T-helper 2 cell treated with Interferon-gamma antibody and Interleukin-4, amounts not matched to agents 100 ng/mL and 5 ng/mL, for 36 hours (primary cell): Measurements from ENCODE around the gene NR2F1-AS1. TPM values are rescaled to one million over a fixed set of nuclear protein-coding genes. Genes with fewer than 3 reads are reported as not detected.

Experiments used
- intact Hi-C: fragments of 100-400 bp; cut with micrococcal nuclease; formaldehyde crosslinking; loops from one replicate; pipeline ENCODE4 v1.15.1; 2023
- total RNA-seq: library from RNA; stranded (reverse); gene quantifications from 2 replicates; pipeline ENCODE4 v1.2.3, GENCODE V29; 2022

Gene NR2F1-AS1
- total RNA-seq = not detected in 2 replicates

DNA sequence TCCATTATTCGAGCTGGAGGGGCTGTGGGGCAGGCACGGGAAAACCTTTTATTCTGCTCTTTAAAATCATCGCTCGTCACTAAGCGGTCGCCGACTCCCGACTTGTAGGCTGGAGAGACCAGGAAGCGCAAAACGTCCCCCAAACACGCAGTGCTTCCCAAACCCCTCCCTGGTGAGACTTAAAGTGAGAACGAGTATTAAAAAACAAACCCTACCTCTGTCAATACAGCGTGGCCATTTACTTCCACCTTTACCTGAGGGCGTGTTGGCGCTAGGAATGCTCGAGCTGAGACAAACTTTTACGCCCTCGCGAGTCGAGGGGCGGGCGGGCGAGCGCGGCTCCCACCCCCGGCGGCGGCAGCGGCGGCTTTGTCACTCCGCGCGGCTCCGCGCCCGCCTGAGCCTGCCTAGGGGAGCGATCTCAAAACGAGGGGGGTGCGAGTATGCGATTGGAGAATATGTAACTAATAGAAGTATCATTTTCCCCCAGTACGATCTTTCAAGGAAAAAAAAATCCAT, at the start of gene NR2F1-AS1:
TSS of gene NR2F1-AS1 (minus strand) at position 293 of the 519 bp plus-strand sequence.
- intact Hi-C loops = loop anchor here (1.0 to 2.0 kb wide), 3 partner anchors 26 to 334 kb away; no protein-coding TSS in a partner anchor

DNA sequence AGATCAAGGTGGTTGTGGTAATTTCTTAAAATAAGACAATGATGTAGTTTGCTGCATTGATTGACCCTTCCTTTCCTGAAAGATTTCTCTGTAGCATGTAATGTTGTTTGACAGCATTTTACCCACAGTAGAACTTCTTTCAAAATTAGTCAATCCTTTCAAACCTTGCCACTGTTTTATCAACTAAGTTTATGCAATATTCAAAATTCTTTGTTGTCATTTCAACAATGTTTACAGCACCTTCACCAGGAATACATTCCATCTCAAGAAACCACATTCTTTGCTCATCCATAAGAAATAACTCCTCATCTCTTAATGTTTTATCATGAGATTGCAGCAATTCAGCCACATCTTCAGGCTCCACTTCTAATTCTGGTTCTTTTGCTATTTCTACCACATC, 45.8 kb upstream of the NR2F1-AS1 start:
- intact Hi-C loops = no loop called here

DNA sequence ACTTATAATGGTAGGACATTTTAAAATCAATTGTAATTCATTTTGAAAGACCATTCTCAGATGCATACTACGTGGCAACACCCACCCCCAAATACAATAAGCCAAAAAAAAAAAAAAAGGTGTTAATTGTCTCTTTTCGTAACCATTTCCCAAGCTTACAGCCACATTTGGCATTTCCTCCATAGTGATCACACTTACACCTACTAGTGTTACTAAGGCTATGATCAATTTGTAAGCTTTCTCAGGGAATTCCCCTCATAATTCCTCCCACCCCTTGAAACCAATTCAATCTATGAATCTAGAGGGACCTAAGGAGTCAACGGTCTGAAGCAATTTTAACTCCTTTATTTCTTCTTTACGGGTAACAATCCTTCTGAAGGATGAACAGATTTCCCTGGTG, 42.1 kb upstream of the NR2F1-AS1 start:
- intact Hi-C loops = loop anchor here (5.0 kb wide), 1 partner anchor 489 kb away; a partner anchor contains a TSS

DNA sequence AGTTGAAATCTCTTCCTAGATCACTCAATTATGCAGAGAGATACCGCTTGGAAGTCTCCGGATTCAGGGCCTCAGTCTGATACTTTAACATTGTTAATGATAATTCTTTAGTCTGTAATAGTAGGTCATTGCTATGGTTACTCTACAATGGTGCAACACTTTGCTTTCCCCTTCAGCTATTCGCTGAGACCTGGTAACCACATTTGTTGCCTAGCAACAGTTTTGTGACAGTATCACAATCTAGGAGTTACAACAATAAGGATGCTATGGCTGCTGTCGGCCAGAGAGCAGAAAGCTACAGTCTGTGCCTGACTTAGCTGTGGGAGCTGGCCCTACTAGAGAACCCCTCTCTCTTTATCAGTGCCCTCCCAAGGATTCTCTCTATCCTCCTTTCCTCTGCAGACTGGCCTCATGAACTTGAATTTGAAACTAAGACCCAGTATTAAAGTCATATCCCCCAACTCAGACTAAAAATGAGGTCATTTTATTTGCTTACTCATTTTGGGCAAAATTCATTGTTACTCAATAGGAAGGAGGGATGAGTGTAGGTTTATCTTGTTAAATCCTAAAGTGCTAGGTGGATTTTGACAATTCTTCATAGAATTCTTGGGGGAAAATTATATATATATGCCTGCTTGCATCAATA, 41.3 kb upstream of the NR2F1-AS1 start:
- intact Hi-C loops = loop anchor here (5.0 kb wide), 1 partner anchor 490 kb away; a partner anchor contains a TSS

DNA sequence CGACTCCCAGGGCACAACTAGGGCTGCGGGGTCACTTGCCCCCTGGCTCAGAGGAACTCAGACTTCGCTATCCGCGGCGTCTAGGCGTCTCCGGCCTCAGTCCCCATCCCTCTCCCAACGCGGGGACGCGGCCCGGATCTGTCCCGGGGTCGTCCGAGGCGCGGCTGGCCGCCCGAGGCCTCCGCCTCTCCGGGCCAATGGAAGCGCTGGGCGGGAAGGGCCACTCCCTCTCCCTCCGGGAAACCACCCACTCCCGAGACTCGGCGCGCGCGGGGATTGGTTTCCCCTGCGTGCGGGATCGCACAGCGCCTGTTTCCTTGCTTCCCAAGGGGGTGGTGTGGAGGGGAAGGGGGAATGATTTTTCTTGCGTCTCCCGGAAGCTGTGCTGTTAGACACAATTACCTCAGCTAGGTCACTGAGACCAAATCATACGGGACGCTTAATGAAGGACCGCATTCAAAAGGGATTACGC, 40.3 kb upstream of the NR2F1-AS1 start:
- intact Hi-C loops = loop anchor here (5.0 kb wide), 1 partner anchor 491 kb away; a partner anchor contains a TSS

DNA sequence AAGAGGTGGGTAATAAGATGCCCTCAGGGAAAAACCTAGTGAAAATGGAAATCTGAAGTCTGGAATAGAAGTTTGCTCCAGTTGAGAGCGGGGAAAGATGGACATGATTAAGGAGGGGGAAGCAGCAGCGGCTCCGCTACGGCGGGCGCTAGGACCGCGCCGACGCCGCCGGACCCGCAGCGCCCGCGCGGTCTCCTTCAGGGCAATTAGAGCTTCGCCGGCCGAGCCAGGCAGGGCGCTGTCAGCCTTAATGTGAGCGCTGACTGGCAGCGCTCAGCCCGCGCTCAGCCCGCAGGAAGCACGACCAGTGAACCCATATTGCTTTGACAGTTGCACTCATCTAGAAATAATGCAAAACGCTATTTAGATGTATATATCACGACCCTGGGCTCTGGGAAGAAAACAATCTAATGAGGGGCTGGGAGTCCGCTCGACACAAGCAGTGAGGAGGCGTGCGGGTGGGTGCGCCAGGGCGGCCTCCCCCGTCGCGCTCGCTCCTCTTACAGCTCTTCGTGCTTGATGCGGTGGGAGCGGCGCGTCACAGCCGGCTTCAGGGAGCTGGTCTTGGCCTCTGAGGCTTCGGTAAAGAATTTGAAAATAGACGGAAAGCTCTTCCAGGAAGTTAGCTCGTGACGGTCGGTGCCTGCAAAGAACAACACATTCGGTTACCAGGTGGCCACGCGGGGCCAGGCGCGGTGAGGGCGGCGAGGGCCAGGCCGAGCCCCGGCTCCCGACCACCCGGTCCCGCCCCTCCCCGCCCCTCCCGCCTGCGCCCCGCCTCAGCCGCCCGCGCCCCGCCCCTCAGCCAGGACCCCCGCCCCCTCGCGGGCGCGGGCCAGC, 39.7 kb upstream of the NR2F1-AS1 start:
- intact Hi-C loops = loop anchor here (5.0 kb wide), 1 partner anchor 492 kb away; a partner anchor contains a TSS

DNA sequence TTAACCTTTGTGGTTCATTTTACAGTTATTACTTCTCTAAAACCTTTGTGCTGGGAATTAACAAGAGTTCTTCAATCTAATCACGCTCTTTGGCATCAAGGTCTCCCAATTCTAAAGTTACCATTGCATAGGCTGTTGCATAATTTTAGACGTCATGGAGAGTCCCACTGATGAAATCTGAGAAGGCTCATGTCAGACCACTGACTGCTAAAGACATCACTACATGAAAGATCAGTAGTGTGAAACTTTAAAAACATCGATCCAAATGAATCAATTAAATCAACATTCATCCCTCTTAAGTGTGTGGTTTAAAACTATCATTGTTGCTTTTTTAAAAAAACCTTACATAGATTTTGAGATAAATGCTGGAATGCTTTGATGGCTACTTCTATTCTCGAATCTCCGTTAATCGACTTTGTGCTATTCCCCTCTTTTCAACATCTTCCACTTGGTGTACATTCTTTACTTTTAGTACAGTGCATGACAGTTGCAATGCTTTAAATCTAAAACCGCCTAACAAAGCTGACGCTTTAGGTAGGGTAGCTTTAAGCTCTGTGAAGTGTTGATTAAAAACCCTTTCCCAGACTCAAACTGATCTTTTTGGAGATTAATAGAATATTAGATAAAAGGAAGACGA, 35.6 kb upstream of the NR2F1-AS1 start:
- intact Hi-C loops = no loop called here

DNA sequence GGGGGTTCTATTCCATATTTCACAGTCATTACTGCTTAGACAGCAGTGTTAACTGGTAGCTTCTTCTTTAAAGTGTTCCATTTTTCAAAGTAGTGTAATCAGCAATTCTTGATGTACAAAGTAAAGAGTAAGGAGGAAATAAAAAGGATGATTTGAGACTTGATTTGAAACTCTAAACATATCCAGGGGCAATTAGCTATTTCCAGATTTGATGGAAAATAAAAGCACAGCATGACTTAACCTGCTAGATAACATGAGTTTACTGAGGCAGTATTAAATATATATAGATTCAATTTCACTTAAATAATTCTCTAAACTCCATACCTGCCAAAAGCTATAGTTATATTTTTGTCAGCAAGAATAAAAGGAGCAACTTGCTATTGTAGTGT, 31.8 kb upstream of the NR2F1-AS1 start:
- intact Hi-C loops = no loop called here

DNA sequence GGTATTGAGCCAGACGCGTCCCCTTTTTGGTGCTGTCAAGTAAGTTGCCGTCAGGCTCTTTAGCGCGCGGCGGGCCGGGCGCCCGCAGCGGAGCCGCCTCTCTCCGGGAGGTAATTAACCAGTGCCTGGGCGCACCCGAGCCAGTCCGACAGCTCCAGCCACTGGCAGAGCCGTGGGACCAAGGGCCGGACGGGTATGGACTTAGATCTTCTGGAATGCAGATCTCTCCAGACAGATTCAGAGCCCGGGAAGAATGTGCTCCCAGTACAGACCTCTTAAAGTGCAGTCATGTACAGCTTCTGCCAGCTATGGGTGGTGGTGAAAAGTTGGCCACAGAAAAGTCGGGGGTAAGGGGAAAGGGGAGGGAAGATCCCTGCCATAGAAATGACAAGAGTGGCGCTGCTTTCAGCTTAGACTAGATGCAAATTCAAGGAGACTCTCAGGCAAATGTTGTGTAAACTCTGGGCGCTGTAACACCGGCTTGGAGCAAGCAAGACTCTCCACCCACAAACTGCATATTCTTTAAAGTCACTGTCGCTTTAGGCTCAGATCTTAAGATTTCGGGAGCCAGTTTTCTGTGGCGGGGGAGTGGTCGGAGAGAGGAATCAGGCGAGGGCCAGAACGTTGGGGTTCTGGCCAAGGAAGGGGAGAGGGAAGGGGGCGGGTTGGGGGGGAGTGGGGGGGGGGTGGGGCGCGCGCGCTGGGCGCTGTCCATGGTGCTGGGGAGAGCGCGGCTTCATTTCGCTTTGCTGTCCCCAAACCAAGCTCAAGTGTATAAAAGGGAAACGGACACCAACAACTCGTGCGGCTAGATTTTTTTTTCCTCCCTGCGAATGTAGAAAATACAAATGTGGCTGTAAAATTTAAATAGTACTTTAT, 31.2 kb upstream of the NR2F1-AS1 start:
- intact Hi-C loops = loop anchor here (1.0 kb wide), 1 partner anchor 26 kb away; no protein-coding TSS in a partner anchor

DNA sequence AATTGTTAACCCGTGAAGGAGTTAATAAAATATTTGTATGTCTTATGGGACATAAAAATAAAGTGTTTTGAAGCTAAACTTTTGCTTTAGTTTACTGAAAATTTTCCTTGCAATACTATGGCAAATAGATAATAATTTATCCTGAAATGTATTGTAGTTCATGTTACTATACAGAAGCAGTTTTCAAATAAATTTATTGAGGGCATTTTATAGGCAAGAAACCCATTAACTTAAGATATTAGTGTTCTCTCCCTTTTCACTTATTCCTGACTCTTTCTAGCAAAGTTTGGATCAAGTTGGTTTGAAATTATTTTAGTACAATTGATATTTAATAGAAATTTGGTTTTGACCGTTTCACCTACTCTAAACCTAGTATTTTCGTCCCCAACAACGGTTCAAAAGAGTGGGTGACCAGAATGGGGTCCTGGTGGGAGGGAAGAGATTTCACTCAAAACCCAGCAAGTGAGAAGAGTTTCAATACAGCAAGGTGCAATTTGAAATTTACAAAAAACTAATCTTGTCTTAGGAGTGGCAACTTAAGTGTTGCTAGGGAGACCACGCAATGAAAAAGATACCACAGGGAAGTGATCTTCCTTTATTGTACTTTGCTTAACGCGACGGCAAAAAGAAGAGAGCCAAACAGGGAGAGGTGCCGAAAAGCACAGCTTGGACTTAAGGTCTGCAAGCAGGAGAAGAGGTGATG, 30.4 kb upstream of the NR2F1-AS1 start:
- intact Hi-C loops = loop anchor here (1.0 kb wide), 1 partner anchor 25 kb away; no protein-coding TSS in a partner anchor

DNA sequence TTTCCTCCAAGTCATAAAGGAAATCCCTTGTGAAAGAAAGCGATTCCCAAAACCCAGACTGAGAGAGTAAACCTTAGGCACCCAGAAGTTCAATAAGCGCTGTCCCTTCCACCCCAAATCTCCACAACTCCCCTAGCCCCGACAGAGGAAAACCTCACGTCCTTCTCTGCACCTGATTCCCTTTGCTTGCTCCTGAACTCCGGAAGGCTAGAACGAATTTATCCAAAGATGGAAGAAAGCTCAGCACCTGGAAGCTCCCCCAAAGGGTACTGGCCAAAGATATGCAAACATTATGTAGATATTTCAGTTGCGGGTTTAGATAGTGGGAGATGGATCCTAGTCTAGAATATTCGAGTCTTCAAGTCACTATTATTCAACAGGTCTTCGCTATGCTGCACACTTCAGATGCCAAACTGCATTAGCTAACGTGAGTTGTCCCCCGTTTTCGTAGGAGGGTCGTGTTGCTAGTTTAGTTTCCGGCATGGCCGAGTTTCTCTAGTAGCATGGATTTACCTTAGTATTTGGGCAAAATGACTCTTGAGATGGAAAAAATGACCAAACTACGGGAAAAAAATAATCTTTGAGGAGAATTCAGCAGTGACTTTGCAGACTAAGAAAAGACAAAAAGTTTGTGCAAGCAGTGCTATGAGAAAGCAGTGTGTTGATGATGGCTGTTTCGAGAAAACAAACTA, 29.7 kb upstream of the NR2F1-AS1 start:
- intact Hi-C loops = loop anchor here (1.0 kb wide), 1 partner anchor 24 kb away; no protein-coding TSS in a partner anchor

DNA sequence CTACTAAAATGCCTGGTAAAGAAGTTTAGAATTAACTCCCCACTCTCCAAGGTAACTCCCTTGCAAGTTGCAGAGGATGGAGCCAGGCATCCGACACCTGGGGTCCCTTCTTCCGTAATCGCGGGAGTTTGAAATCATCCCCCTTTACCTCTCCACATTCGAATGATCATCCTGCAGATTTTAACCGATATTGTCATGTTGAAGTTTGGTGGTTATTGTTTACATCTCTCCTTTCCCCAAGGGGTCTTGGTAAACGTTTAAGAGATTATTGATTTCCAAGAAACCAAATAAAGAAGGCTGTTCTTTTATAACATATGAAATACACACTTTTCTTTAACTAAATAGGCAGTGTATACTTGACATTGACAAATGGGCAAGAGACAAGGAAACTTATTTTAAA, 28.7 kb upstream of the NR2F1-AS1 start:
- intact Hi-C loops = no loop called here

DNA sequence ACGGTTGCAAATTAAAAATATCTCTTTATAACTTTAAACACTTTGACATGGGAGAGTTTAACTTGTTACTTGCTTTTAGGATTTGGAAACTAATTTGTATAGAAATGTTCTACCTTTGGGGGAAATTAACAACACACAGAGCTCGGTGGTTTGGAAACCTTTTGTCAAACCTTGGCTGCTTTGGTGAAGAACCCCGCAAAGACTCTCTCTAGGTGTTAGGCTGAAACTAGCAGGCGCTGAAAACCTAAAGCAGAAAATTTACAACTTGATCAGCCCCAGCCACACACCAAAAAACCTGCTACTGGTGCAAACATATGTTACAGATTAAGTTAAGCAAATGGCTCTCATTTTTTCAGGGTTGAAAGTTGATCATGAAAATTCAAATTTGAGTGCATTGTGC, 27.8 kb upstream of the NR2F1-AS1 start:
- intact Hi-C loops = loop anchor here (1.0 kb wide), 1 partner anchor 195 kb away; no protein-coding TSS in a partner anchor

DNA sequence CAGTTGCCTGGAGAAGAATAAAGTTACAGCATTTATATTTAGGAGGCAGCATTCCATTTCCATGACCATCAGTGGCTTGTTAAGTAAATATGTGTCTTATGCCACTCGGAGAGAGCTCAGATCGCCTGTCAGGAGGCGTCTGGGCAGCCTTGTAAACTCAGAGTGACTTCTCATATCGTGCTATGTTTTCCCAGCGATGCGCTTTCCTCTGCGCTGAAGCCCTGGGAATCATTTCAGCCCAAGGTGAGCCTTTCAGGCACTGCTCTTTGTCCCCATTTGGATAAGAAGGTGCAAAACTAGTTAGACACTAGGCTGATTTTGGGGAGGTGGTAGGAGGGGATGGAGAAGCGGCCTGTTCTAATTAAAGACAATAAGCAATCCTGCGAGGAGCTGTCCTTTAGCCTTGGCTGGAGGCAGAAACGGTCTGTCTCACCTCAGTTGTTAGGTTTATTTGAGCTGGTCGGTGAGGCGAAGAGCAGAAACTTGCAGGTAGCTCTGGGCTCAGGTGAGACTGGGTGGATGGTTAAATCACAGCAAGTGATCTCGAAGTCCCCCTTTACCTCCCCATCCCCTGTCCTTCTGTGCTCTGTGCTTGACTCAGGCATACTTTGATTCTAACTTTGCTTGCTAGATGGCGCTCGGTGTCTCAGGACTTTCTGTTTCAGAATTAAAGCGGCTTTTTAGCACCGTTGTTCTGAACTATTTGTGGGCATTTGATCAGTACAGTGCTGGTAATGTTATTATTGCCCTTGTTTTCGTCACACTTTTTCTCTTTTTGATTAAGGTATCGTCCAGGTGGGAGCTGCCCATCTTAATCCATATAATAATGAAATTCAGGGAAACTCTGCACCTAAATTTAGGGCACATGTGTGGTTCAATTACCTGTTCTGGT, 26.6 kb upstream of the NR2F1-AS1 start:
- intact Hi-C loops = loop anchor here (1.0 to 2.0 kb wide), 4 partner anchors 27 to 307 kb away; partner anchors contain the start of gene NR2F1-AS1

DNA sequence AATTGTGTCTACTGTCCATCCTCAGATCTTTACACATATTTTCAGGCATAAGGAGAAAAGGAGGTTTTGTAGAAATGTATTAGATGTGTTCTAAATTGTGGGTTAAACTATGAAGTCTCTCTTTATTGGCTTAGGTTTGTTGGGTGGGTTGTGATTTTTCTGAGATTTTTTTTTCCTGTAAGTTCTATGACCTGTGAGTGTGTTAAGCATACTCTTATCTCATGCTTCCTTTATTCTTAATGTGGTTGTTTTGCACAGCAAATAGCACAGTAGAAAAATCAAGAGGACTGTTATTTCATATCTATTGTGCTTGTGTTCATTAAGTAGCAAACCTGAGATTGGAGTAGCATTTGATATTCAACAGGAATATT, 25.3 kb upstream of the NR2F1-AS1 start:
- intact Hi-C loops = loop anchor here (2.0 kb wide), 2 partner anchors 26 to 308 kb away; partner anchors contain the start of gene NR2F1-AS1

DNA sequence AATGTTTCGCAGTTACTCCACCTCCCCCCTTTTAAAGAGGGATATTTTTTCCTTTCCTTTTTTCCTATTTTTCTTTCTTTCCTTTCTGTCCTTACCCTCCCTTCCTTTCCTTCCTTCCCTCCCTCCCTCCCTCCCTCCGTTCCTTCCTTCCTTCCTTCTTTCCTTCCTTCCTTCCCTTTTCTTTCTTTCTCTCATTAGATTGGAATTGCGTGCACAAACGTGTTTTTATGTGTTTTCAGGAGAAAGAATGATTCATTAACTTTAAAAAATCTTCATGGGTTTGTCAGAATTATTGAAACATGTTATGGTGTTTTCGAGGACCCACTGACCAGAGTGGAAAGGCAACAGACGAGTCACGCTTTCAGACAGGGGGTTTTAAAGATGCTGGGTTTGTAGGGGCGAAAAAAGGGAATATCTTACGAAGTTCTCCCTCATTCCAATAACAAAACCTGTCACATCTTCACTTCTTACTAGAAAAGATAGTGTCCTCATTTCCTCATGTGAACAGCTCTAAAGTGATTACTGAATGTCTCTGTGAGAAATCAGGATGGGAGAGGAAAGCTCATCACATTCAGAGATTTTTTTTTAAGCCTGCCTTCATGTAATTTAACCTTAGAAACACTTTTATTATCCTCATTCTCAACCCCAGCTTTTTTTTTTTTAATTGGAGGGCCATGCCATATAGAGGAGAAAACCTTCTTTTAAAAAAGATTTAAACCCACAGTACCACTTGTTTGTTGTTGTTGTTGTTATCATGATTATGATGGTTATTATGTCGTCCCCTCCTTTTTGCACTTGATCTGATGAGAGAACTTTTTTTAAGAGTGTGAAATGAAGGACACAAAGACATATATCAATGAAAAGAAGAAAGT, 23.9 kb upstream of the NR2F1-AS1 start:
- intact Hi-C loops = no loop called here
